Ishikawa (cell line): ENCODE measurements around the gene FER.

ENCODE experiments used
- CEBPB ChIP-seq: IDR thresholded peaks from 2 replicates; pipeline ENCODE4 v1.6.1; 2012
- CREB1 ChIP-seq: IDR thresholded peaks from 2 replicates; pipeline ENCODE4 v1.6.1; 2012; ENCODE audit warnings: low read depth
- EGR1 ChIP-seq: IDR thresholded peaks from 2 replicates; pipeline ENCODE4 v1.6.1; 2012
- EP300 ChIP-seq: IDR thresholded peaks from 2 replicates; pipeline ENCODE4 v1.6.1; 2012; ENCODE audit warnings: borderline replicate concordance
- NFIC ChIP-seq: IDR thresholded peaks from 2 replicates; pipeline ENCODE4 v1.6.1; 2012
- RAD21 ChIP-seq: IDR thresholded peaks from 2 replicates; pipeline ENCODE4 v1.6.1; 2012; ENCODE audit warnings: low read depth
- TEAD4 ChIP-seq: IDR thresholded peaks from 2 replicates; pipeline ENCODE4 v1.6.1; 2012
- ZBTB7A ChIP-seq: IDR thresholded peaks from 2 replicates; pipeline ENCODE4 v1.6.1; 2012; ENCODE audit warnings: low read depth
- TF ChIP-seq, protein P1 (sequence below): IDR thresholded peaks from 2 replicates; pipeline ENCODE4 v1.6.1; 2012; ENCODE audit warnings: low read depth, mild to moderate bottlenecking
- TF ChIP-seq, protein P2 (sequence below): IDR thresholded peaks from 2 replicates; pipeline ENCODE4 v1.6.1; 2012
- TF ChIP-seq, protein P3 (sequence below): IDR thresholded peaks from 2 replicates; pipeline ENCODE4 v1.6.1; 2012

DNA sequence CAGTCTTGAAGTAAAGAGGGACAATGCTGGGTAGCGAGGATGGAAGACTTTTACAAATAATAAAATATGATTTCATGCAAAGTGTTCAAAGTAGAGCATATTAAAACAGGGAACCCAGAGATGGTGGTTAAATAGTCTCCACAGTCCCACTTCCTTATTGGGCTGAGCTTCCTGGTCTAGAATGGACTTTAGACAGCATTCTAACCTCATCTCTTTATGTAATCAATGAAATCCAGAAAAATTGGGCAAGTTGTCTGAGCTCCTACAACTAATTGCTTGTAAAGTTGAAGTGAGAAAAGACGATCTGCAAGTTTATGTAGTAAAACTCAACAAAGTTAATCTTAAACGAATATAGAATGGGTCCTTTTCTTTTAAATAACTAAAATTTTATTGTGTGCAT, 333.2 kb downstream of the FER start:
- TF ChIP-seq, protein P1, sequence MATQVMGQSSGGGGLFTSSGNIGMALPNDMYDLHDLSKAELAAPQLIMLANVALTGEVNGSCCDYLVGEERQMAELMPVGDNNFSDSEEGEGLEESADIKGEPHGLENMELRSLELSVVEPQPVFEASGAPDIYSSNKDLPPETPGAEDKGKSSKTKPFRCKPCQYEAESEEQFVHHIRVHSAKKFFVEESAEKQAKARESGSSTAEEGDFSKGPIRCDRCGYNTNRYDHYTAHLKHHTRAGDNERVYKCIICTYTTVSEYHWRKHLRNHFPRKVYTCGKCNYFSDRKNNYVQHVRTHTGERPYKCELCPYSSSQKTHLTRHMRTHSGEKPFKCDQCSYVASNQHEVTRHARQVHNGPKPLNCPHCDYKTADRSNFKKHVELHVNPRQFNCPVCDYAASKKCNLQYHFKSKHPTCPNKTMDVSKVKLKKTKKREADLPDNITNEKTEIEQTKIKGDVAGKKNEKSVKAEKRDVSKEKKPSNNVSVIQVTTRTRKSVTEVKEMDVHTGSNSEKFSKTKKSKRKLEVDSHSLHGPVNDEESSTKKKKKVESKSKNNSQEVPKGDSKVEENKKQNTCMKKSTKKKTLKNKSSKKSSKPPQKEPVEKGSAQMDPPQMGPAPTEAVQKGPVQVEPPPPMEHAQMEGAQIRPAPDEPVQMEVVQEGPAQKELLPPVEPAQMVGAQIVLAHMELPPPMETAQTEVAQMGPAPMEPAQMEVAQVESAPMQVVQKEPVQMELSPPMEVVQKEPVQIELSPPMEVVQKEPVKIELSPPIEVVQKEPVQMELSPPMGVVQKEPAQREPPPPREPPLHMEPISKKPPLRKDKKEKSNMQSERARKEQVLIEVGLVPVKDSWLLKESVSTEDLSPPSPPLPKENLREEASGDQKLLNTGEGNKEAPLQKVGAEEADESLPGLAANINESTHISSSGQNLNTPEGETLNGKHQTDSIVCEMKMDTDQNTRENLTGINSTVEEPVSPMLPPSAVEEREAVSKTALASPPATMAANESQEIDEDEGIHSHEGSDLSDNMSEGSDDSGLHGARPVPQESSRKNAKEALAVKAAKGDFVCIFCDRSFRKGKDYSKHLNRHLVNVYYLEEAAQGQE: no peak
- TF ChIP-seq CEBPB (no peak), EP300 (no peak), TEAD4 (no peak), EGR1 (no peak), NFIC (no peak), RAD21 (no peak), ZBTB7A (no peak), CREB1 (no peak)
- TF ChIP-seq, protein P2, sequence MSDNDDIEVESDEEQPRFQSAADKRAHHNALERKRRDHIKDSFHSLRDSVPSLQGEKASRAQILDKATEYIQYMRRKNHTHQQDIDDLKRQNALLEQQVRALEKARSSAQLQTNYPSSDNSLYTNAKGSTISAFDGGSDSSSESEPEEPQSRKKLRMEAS: no peak
- TF ChIP-seq, protein P3, sequence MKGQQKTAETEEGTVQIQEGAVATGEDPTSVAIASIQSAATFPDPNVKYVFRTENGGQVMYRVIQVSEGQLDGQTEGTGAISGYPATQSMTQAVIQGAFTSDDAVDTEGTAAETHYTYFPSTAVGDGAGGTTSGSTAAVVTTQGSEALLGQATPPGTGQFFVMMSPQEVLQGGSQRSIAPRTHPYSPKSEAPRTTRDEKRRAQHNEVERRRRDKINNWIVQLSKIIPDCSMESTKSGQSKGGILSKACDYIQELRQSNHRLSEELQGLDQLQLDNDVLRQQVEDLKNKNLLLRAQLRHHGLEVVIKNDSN: no peak
